ENCODE data around the gene RAB2B.

DNA sequence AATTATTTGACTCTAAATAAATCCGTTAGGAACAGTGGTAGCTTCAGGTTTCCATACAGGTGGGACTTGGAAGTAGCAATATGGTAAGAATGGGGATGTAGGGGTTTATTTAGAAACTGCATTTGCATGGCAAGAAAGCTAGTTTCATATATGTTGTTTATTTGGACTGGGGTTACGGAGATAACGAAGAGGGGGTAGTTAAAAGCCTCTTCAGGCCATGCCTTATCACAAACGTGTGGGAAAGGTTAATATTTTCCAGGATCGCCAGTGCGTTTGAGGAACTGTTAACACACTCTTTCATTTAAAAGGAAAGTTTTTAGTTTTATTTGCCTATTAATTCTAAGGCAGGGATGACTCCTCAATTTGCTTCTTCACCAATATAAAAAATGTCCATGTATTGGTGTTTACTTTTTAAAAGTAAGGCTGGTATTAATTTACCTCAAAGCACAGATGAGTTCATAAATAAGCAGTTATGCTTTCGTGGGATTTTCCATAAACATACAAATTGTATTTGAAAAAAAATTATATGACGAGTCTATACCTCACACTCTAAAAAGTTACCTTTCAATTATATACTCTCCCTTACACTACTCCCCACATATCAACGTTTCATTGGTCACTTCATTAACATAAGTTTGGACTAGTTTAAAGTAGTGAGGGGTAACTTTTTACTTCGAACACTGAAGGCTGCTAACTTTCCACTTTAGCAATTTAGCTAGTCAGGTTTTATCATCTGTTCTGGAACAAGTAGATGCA, 814 bp downstream of the RAB2B start:
- TF ChIP-seq, protein P1, sequence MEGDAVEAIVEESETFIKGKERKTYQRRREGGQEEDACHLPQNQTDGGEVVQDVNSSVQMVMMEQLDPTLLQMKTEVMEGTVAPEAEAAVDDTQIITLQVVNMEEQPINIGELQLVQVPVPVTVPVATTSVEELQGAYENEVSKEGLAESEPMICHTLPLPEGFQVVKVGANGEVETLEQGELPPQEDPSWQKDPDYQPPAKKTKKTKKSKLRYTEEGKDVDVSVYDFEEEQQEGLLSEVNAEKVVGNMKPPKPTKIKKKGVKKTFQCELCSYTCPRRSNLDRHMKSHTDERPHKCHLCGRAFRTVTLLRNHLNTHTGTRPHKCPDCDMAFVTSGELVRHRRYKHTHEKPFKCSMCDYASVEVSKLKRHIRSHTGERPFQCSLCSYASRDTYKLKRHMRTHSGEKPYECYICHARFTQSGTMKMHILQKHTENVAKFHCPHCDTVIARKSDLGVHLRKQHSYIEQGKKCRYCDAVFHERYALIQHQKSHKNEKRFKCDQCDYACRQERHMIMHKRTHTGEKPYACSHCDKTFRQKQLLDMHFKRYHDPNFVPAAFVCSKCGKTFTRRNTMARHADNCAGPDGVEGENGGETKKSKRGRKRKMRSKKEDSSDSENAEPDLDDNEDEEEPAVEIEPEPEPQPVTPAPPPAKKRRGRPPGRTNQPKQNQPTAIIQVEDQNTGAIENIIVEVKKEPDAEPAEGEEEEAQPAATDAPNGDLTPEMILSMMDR (IDR thresholded peaks at IDR 0.05) = no peak
- no peak for TF ChIP-seq POLR2A (IDR thresholded peaks at IDR 0.05)
